ENCODE data around the gene CTNND1. TPM values are rescaled to one million over a fixed set of nuclear protein-coding genes. Genes with fewer than 3 reads are reported as not detected.
A peak's percentile ranks its signal among the peaks of the same experiment; 100 is the strongest.

The CTNND1 gene
- total RNA-seq, 2 donors from 2014 or later: 190 to 216 TPM

- Mint-ChIP-seq H3K4me1 (peaks cover 29% of the 10 kb centered on the region), H3K4me3 (peak overlapping the region; percentile 85), H3K36me3 (ENCODE audit: low read depth) (peaks cover 8% of the 10 kb centered on the region), H3K27ac (peak overlapping the region; percentile 99), H3K9me3 (no peaks in the 10 kb centered on the region), H3K27me3 (ENCODE audit: insufficient read depth) (no peaks in the 10 kb centered on the region)
- TF ChIP-seq CTCF (conservative IDR thresholded peaks at IDR 0.05): no peak
- Histone ChIP-seq H3K9ac (ENCODE audit: extremely low read depth, low read length, poor library complexity, severe bottlenecking) (peak overlapping the region; percentile 96), H3K9me3 (ENCODE audit: control insufficient read depth, low read length) (no peaks in the 10 kb centered on the region), H3K4me1 (ENCODE audit: control insufficient read depth, insufficient read depth, low read length) (no peaks in the 10 kb centered on the region), H3K27me3 (ENCODE audit: control insufficient read depth, insufficient read depth, low read length, poor library complexity, severe bottlenecking) (no peaks in the 10 kb centered on the region), H3K4me3 (ENCODE audit: low read length) (peak overlapping the region; percentile 90), H3K36me3 (ENCODE audit: control insufficient read depth, insufficient read depth, low read length) (peaks cover 4% of the 10 kb centered on the region), H3K27ac (ENCODE audit: low read depth, low read length) (peak overlapping the region; percentile 80)
- DNase-seq: no peak
- 0 to 1% methylated on average over 4 to 9 of the region's 9 CpGs for WGBS, 2 experiments (ENCODE audit: insufficient coverage in 1 of 2, insufficient read length in 1 of 2)
Measured at GRCh38 chr11:57762235-57762861, 746 bp downstream of the CTNND1 start.

- Mint-ChIP-seq H3K9me3 (no peaks in the 10 kb centered on the region), H3K4me3 (peak overlapping the region; percentile 85)
- TF ChIP-seq CTCF (conservative IDR thresholded peaks at IDR 0.05): peak; percentile 68
Measured at GRCh38 chr11:57763568-57763967, 2.0 kb downstream of the CTNND1 start.

GRCh38 chr11:57764021-57764420, 2.4 kb downstream of the CTNND1 start:
- no peaks in the 10 kb centered on the region for H3K9me3 Mint-ChIP-seq
- no peaks in the 10 kb centered on the region for H3K9me3 ChIP-seq (ENCODE audit: control insufficient read depth, low read length)
- peak overlapping the region; percentile 90 for H3K4me3 ChIP-seq (ENCODE audit: low read length)
- H3K4me1 ChIP-seq (ENCODE audit: control insufficient read depth, insufficient read depth, low read length): no peaks in the 10 kb centered on the region
- peaks cover 6% of the 10 kb centered on the region for H3K36me3 ChIP-seq (ENCODE audit: control insufficient read depth, insufficient read depth, low read length)
- 21% methylated on average over 1 of the region's 4 CpGs; no CpG with 5 or more reads in 1 of the 2 experiments for WGBS, 2 experiments (ENCODE audit: insufficient coverage in 1 of 2, insufficient read length in 1 of 2)
- H3K27ac Mint-ChIP-seq: peak overlapping the region; percentile 93
- no peak overlapping the region for H3K27ac ChIP-seq (ENCODE audit: low read depth, low read length)
- peaks cover 29% of the 10 kb centered on the region for H3K4me1 Mint-ChIP-seq
- H3K27me3 Mint-ChIP-seq (ENCODE audit: insufficient read depth): no peaks in the 10 kb centered on the region
- DNase-seq: no peak
- H3K9ac ChIP-seq (ENCODE audit: extremely low read depth, low read length, poor library complexity, severe bottlenecking): peak overlapping the region; percentile 96
- peaks cover 14% of the 10 kb centered on the region for H3K36me3 Mint-ChIP-seq (ENCODE audit: low read depth)
- peak overlapping the region; percentile 85 for H3K4me3 Mint-ChIP-seq
- TF ChIP-seq CTCF (conservative IDR thresholded peaks at IDR 0.05): no peak
- no peaks in the 10 kb centered on the region for H3K27me3 ChIP-seq (ENCODE audit: control insufficient read depth, insufficient read depth, low read length, poor library complexity, severe bottlenecking)

More at GRCh38 chr11:57763568-57763967, 2.0 kb downstream of the CTNND1 start:
- Histone ChIP-seq H3K27ac (ENCODE audit: low read depth, low read length) (peak overlapping the region; percentile 21), H3K9ac (ENCODE audit: extremely low read depth, low read length, poor library complexity, severe bottlenecking) (peak overlapping the region; percentile 96), H3K4me1 (ENCODE audit: control insufficient read depth, insufficient read depth, low read length) (no peaks in the 10 kb centered on the region), H3K27me3 (ENCODE audit: control insufficient read depth, insufficient read depth, low read length, poor library complexity, severe bottlenecking) (no peaks in the 10 kb centered on the region), H3K4me3 (ENCODE audit: low read length) (peak overlapping the region; percentile 90), H3K9me3 (ENCODE audit: control insufficient read depth, low read length) (no peaks in the 10 kb centered on the region), H3K36me3 (ENCODE audit: control insufficient read depth, insufficient read depth, low read length) (peaks cover 6% of the 10 kb centered on the region)
- 6% methylated on average over 1 of the region's 1 CpG; no CpG with 5 or more reads in 1 of the 2 experiments for WGBS, 2 experiments (ENCODE audit: insufficient coverage in 1 of 2, insufficient read length in 1 of 2)
- H3K4me1 Mint-ChIP-seq: peaks cover 29% of the 10 kb centered on the region
- no peaks in the 10 kb centered on the region for H3K27me3 Mint-ChIP-seq (ENCODE audit: insufficient read depth)
- DNase-seq: no peak
- peaks cover 14% of the 10 kb centered on the region for H3K36me3 Mint-ChIP-seq (ENCODE audit: low read depth)
- H3K27ac Mint-ChIP-seq: peak overlapping the region; percentile 93

Measured in endodermal cell (in vitro differentiated cells).